Liver (tissue), 9 donors: ENCODE results near the gene SGK1. TPM values are rescaled to one million over a fixed set of nuclear protein-coding genes. Genes with fewer than 3 reads are reported as not detected.

ENCODE experiments used
- DNase-seq: peaks from one replicate; pipeline ENCODE4 v3.0.0-alpha.2; 2017; ENCODE audit warnings: low spot score
- H3K27ac ChIP-seq, 2 donors: one replicate each; pipeline ENCODE4 v1.7.0; 2013; ENCODE audit warnings: inconsistent platforms in 2 of 2, low read length in 2 of 2, control low read depth in 1 of 2, low read depth in 1 of 2, mild to moderate bottlenecking in 1 of 2
- H3K27me3 ChIP-seq, 4 donors: one replicate each; pipeline versions ENCODE4 v1.6.1 to v1.7.0; 2013; ENCODE audit warnings: low read length in 3 of 4, inconsistent platforms in 1 of 4, mild to moderate bottlenecking in 1 of 4, moderate library complexity in 1 of 4; ENCODE audit not compliant: control insufficient read depth in 4 of 4, insufficient read depth in 4 of 4
- H3K36me3 ChIP-seq, 4 donors: one replicate each; pipeline versions ENCODE4 v1.6.1 to v1.7.0; 2013; ENCODE audit warnings: low read length in 3 of 4, mild to moderate bottlenecking in 3 of 4, low read depth in 1 of 4, moderate library complexity in 1 of 4; ENCODE audit not compliant: control insufficient read depth in 4 of 4, insufficient read depth in 3 of 4
- H3K4me1 ChIP-seq, 4 donors: one replicate each; pipeline versions ENCODE4 v1.6.1 to v1.7.0; 2013; ENCODE audit warnings: low read length in 3 of 4, mild to moderate bottlenecking in 3 of 4, moderate library complexity in 1 of 4; ENCODE audit not compliant: control insufficient read depth in 4 of 4, insufficient read depth in 4 of 4
- H3K4me3 ChIP-seq, 3 donors: one replicate each; pipeline versions ENCODE4 v1.6.1 to v1.7.0; 2013; ENCODE audit warnings: low read length in 3 of 3, control low read depth in 1 of 3, low read depth in 1 of 3, mild to moderate bottlenecking in 1 of 3
- H3K9ac ChIP-seq, 2 donors: one replicate each; pipeline ENCODE4 v1.7.0; 2013; ENCODE audit warnings: low read length in 2 of 2, mild to moderate bottlenecking in 2 of 2, moderate library complexity in 2 of 2, control low read depth in 1 of 2, low read depth in 1 of 2
- H3K9me3 ChIP-seq, 4 donors: one replicate each; pipeline versions ENCODE4 v1.6.1 to v1.7.0; 2013; ENCODE audit warnings: low read length in 3 of 4; ENCODE audit not compliant: control insufficient read depth in 4 of 4
- ATF3 ChIP-seq: IDR thresholded peaks from 2 replicates; pipeline ENCODE4 v1.6.1; 2016; ENCODE audit warnings: antibody characterized with exemption
- CTCF ChIP-seq: fragments of 150-350 bp; IDR thresholded peaks from 2 replicates; pipeline ENCODE4 v1.5.1; 2017; ENCODE audit warnings: improper control_type of control experiment, low read depth, low read length; ENCODE audit not compliant: missing input control
- EGR1 ChIP-seq, 2 donors: IDR thresholded peaks; 2 replicates each; pipeline ENCODE4 v1.6.1; 2016 to 2018; ENCODE audit warnings: antibody characterized with exemption in 2 of 2, low read depth in 2 of 2
- FOXA1 ChIP-seq: IDR thresholded peaks from 2 replicates; pipeline ENCODE4 v1.6.1; 2016; ENCODE audit warnings: antibody characterized with exemption
- FOXA2 ChIP-seq: IDR thresholded peaks from 2 replicates; pipeline ENCODE4 v1.6.1; 2016; ENCODE audit warnings: antibody characterized with exemption
- GABPA ChIP-seq, 2 donors: IDR thresholded peaks in 1 of 2; conservative IDR thresholded peaks in 1 of 2; 2 replicates each; pipeline ENCODE4 v1.6.1; 2016; ENCODE audit warnings: antibody characterized with exemption in 2 of 2, mild to moderate bottlenecking in 1 of 2, moderate library complexity in 1 of 2
- HNF4A ChIP-seq, 2 donors: conservative IDR thresholded peaks; 2 replicates each; pipeline ENCODE4 v1.6.1; 2016; ENCODE audit warnings: antibody characterized with exemption in 2 of 2, mild to moderate bottlenecking in 2 of 2
- HNF4G ChIP-seq: IDR thresholded peaks from 2 replicates; pipeline ENCODE4 v1.6.1; 2016; ENCODE audit warnings: antibody characterized with exemption
- JUND ChIP-seq, 2 donors: IDR thresholded peaks; 2 replicates each; pipeline ENCODE4 v1.6.1; 2016; ENCODE audit warnings: antibody characterized with exemption in 2 of 2
- MAX ChIP-seq: IDR thresholded peaks from 2 replicates; pipeline ENCODE4 v1.6.1; 2016; ENCODE audit warnings: antibody characterized with exemption
- NR2F2 ChIP-seq: IDR thresholded peaks from 2 replicates; pipeline ENCODE4 v1.6.1; 2016; ENCODE audit warnings: antibody characterized with exemption
- RAD21 ChIP-seq, 2 donors: IDR thresholded peaks; 2 replicates each; pipeline ENCODE4 v1.6.1; 2016; ENCODE audit warnings: antibody characterized with exemption in 2 of 2, mild to moderate bottlenecking in 2 of 2
- REST ChIP-seq: IDR thresholded peaks from 2 replicates; pipeline ENCODE4 v1.6.1; 2016; ENCODE audit warnings: antibody characterized with exemption, mild to moderate bottlenecking
- RXRA ChIP-seq, 2 donors: IDR thresholded peaks; 2 replicates each; pipeline ENCODE4 v1.6.1; 2017 to 2018; ENCODE audit warnings: antibody characterized with exemption in 2 of 2, mild to moderate bottlenecking in 1 of 2
- SP1 ChIP-seq: IDR thresholded peaks from 2 replicates; pipeline ENCODE4 v1.6.1; 2018; ENCODE audit warnings: antibody characterized with exemption, mild to moderate bottlenecking
- TAF1 ChIP-seq: conservative IDR thresholded peaks from 2 replicates; pipeline ENCODE4 v1.6.1; 2016; ENCODE audit warnings: antibody characterized with exemption, mild to moderate bottlenecking
- YY1 ChIP-seq: IDR thresholded peaks from 2 replicates; pipeline ENCODE4 v1.6.1; 2016; ENCODE audit warnings: antibody characterized with exemption, mild to moderate bottlenecking
- ZBTB33 ChIP-seq: IDR thresholded peaks from 2 replicates; pipeline ENCODE4 v1.6.1; 2016; ENCODE audit warnings: antibody characterized with exemption
- WGBS: extraction: QIAGEN DNeasy Blood & Tissue Kit; methylation state at CpG from one replicate; pipeline ENCODE4 v1.1.7; 2013; 5-methylcytosine and 5-hydroxymethylcytosine counted together
- polyA plus RNA-seq, 2 donors: library from polyadenylated mRNA; stranded (reverse) in 1 of 2; unstranded in 1 of 2; fragments of 200-250 nt in 1 of 2; fragments of >200 nt in 1 of 2; fragmentation: Nextera tagmentation in 1 of 2; extraction: Ambion mirVana in 1 of 2; gene quantifications; one replicate each; pipeline versions ENCODE4 v1.2.1 to v1.2.3, GENCODE V29; 2013 to 2015
- total RNA-seq, 2 donors: library from RNA; depleted of rRNA; stranded (reverse); fragments of >200 nt; gene quantifications; one replicate each; pipeline ENCODE4 v1.2.3, GENCODE V29; 2014
- donor health status: healthy.
- donor health status: healthy.
- donor health status: healthy.
- donor health status: healthy.
- donor health status: healthy.

SGK1 gene
- total and polyA plus RNA-seq, 4 donors, result 28.0 to 113 (median 35.4) TPM

- no peak for TF ChIP-seq SP1
- no peak for TF ChIP-seq YY1
- no peak for TF ChIP-seq ATF3
- TF ChIP-seq FOXA1, result no peak
- TF ChIP-seq RXRA (IDR thresholded peaks at IDR 0.05), result no peak
- no peak for TF ChIP-seq HNF4A (conservative IDR thresholded peaks at IDR 0.05)
- TF ChIP-seq CTCF, result no peak
- no peak for TF ChIP-seq ZBTB33
- no peak for TF ChIP-seq EGR1 (IDR thresholded peaks at IDR 0.05; ENCODE audit: low read depth in 2 of 2)
- no peak for TF ChIP-seq GABPA (IDR thresholded peaks at IDR 0.05 in 1 of 2, conservative IDR thresholded peaks at IDR 0.05 in 1 of 2)
- no peak for TF ChIP-seq JUND (IDR thresholded peaks at IDR 0.05)
- TF ChIP-seq RAD21 (IDR thresholded peaks at IDR 0.05), result no peak
- TF ChIP-seq REST, result no peak
- TF ChIP-seq FOXA2, result no peak
- TF ChIP-seq TAF1, result no peak
- no peak for TF ChIP-seq HNF4G
- no peak for TF ChIP-seq NR2F2
- no peak for TF ChIP-seq MAX
- 74% methylated on average over 5 of the region's 5 CpGs for WGBS
- Histone ChIP-seq H3K4me3 (no peak overlapping the region), H3K9ac (no peak overlapping the region), H3K27ac (no peak overlapping the region), H3K27me3 (no peaks in the 10 kb centered on the region), H3K36me3 (no peaks in the 10 kb centered on the region), H3K4me1 (peaks cover 0 to 2% (median 0%) of the 10 kb centered on the region in 4 donors), H3K9me3 (no peaks in the 10 kb centered on the region)
- DNase-seq, result no peak
Observed at GRCh38 chr6:134233180-134233955, 84.5 kb downstream of the SGK1 start.
